Stimulated activated CD4-positive, alpha-beta T cell treated with anti-CD3 and anti-CD28 coated beads, Interleukin-15, amount 100 ng/mL, for 1 hour (primary cell): ENCODE data around the gene SMCO1.
"Not testable (repeated sequence)": the region's sequence is repeated elsewhere in the genome, so short reads cannot be mapped to it uniquely, and the experiment has no call there.

Source experiments
- DNase-seq, 2 donors: peaks; one replicate each; pipeline ENCODE4 v3.0.0-alpha.2; 2020; ENCODE audit warnings: low read depth in 1 of 2, low spot score in 1 of 2

Gene SMCO1

DNA sequence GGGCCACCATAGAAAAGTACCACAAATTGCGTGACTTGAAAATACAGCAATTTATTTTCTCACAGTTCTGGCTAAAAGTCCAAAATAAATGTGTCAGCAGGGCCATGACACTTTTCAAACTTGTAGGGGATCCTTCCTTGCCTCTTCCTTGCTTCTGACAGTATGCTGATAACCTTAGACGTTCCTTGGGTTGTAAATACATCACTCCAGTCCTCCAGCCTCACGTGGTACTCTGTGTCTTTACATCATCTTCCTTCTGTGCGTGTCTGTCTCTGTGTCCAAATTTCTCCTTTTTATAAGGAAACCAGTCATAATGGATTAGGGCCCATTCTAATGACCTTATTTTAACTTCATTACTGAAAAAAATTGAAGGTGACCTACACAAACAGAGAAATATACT is 19.0 kb downstream of the SMCO1 start:
- DNase-seq: no peak

DNA sequence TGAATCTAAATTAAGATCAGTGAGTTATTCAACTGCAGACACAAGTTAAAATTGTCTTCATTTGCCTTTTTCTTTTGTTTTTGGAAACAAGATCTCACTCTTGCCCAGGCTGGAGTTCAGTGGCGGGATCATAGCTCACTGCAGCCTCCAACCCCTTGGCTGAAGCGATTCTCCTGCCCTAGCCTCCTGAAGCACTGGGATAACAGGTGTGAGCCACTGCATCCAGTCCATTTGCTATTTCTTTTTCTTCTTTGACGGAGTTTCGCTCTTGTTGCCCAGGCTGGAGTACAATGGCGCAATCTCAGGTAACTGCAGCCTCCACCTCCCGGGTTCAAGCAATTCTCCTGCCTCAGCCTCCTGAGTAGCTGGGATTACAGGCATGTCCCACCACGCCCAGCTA is 21.9 kb downstream of the SMCO1 start:
- DNase-seq: no peak

GRCh38 chr3:196492080-196492479 is 23.1 kb downstream of the SMCO1 start:
- no peak for DNase-seq

DNA sequence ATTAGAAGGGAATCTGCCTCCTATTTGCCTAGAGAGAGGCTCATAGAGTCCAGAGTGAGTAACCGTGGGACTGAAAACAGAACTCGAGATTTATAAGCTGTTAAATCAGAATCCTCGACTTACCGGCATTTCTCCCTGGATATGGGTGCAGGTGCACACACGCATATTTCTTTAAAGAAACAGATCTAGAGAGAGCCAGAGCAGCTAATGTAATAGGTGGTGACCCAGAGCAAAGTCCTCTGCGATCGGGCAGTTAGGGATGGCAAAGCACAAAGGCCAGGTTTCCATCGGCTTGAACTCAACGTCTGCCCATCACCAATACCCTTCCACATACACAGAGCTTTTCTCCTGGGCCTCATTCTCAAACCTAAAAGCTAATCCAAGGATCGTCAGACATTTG is 25.4 kb downstream of the SMCO1 start:
- no peak for DNase-seq

DNA sequence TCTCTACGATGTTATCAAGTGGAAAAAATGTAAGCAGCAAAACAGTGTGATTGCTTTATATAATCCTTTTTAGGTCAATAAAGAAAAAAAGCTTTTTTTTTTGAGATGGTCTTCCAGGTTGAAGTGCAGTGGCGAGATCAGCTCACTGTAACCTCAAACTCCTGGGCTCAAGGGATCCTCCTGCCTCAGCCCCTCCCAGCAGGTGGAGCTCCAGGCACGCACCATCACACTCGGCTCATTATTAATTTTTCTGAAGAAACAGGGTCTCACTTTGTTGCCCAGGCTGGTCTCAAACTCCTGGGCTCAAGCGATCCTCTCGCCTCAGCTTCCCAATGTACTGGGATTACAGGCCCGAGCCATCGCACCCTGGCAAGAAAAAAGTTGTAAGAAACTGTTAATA is 28.9 kb downstream of the SMCO1 start:
- peak in 1 of 2 donors; percentile 14 for DNase-seq

DNA sequence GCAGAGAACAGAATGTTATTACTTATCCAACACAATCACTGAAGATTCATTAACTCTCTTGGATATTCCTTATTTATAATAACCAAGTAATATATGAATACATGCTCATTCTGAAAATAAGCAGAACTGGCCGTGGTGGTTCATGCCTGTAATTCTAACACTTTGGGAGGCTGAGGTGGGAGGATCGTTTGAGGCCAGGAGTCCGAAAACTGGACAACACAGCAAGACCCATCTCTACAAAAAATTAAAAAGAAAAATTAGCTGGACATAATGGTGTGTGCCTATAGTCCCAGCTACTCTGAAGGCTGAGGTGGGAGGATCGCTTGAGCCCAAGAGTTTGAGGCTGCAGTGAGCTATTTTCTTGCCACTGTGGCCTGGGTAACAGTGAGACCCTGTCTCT is 37.5 kb downstream of the SMCO1 start:
- no peak for DNase-seq

GRCh38 chr3:196472286-196472685 is 42.9 kb downstream of the SMCO1 start:
- no peak for DNase-seq

GRCh38 chr3:196471551-196471950 is 43.6 kb downstream of the SMCO1 start:
- no peak for DNase-seq

GRCh38 chr3:196470182-196470581 is 45.0 kb downstream of the SMCO1 start:
- DNase-seq: not testable (repeated sequence)

GRCh38 chr3:196463804-196464203 is 51.3 kb downstream of the SMCO1 start:
- no peak for DNase-seq

- DNase-seq: no peak
Measured at GRCh38 chr3:196463478-196463756, 51.7 kb downstream of the SMCO1 start.

DNA sequence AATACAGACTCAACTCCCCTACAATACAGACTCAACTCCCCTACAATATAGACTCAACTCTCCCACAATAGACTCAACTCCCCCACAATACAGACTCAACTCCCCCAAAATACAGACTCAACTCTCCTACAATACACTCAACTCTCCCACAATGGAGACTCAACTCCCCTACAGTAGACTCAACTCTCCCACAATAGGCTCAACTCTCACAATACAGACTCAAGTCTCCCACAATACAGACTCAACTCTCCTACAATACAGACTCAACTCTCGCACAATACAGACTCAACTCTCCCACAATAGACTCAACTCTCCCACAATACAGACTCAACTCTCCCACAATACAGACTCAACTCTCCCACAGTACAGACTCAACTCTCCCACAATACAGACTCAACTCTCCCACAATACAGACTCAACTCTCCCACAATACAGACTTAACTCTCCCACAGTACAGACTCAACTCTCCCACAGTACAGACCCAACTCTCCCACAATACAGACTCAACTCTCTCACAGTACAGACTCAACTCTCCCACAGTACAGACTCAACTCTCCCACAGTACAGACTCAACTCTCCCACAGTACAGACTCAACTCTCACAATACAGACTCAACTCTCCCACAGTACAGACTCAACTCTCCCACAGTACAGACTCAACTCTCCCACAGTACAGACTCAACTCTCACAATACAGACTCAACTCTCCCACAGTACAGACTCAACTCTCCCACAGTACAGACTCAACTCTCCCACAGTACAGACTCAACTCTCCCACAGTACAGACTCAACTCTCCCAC is 52.3 kb downstream of the SMCO1 start:
- DNase-seq: not testable (repeated sequence)

DNA sequence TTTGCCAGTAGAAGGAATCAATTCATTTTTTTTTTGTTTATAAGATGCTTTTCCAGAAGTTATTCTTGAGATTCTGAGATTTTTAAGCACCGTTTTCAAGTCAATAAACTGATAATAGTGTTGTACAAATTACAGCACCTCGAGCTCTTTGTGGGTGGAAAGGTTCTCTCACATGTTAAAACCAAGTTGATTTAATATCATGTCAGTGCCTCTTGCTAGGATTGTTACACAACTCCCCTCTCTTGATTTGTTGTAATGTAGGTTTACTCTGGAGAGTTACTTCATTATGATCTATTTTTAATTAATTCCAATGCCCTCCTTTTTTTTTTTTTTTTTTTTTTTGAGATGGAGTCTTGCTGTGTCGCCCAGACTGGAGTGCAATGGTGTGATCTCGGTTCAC is 57.1 kb downstream of the SMCO1 start:
- DNase-seq: no peak

DNA sequence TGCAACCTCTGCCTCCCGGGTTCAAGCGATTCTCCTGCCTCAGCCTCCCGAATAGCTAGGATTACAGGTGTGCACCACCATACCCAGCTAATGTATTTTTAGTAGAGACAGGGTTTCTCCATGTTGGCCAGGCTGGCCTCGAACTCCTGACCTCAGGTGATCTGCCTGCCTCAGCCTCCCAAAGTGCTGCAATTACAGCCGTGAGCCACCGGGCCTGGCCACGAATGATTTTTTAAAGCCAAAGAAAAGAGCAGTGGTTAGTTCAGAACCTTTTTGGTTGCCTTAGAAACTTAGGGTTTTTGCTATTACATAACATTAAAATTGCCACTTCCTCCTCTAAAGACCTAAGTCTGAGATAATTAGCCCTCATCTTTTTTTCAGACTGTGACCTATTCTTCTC is 57.7 kb downstream of the SMCO1 start:
- not testable (repeated sequence) for DNase-seq
